ENCODE results near the gene C2orf49.
A peak's percentile ranks its signal among the peaks of the same experiment; 100 is the strongest.

C2orf49 gene

GRCh38 chr2:105362862-105363591, 25.7 kb downstream of the C2orf49 start:
- DNase-seq = no peak

DNA sequence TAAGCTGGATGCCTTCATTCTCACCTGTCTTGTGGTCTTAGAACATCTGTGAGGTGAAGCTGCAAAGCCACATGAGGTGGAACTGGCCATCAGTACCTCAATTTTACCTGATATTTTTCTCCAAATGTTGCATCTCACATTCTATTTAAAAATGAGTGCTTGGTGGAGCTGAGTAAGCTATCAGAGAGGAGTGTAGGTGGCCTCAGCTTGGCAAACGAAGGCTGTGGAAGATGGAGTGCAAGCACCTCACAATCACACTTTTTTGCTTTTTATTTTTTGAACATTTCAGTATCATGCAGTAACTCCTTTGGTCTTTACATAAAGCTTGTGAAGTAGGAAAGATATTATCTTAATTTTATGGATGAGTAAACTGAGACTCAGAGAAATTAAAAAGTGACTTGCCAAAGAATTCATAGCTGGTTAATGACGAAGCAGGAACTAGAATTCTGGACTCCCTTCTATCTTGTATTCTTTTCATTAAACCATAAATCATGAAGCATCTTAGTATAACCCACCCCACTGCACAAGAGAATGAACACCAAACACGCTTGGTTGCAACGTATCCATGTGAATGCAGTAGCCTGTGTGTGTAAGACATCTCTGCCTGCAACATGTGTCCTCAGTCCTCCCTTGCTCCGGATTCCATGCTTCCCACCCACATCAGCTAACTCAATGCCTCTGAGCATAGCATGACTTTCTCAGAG, 27.2 kb downstream of the C2orf49 start:
- no peak for DNase-seq

DNA sequence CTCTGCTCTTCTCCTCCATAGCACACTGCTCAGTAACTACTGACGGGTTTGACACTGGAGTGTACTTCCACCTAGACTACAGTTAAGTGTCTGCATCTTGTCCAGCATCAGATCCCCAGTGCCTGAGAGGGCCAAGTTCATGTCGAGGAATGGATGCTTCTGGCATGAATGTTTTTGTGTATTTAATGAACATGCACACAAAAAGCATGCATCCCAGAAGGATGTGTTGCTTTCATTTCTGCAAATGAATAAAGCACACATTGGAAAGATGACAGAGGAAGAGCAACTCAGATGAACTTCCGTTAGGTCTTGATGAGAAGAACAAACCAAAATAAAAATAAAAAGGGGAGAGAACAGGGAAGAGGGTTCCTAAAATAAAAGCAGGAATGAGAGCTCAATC, 27.9 kb downstream of the C2orf49 start:
- DNase-seq = no peak

DNA sequence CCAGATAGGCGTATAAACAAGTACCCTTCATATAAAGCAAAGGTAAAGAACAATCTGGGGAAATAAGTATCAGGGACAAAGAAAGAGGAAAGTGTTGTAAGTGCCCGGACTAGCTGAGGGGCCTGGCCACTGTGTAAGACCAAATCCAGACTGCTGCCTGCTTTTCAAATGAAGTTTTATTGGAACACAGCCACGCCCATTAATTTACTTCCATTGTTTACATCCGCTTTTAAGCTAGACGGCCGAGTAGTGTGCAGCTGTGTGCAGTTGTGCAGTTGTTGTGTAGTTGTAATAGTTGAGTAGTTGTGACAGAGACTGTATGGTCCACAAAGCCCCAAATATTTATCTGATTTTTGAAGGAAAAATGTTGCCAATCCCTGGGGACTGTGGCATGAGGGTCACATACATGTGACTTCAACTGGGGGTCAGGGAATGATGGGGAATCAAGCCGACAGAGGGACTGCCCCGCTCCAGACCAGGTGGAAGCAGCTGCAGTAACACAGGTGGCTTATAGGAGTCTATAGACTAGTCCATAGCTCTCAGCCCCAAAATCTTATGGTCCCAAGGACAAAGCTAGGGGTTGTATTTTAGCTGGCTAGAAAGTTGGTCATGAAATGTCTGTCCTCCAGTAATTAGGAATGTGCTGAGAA, 31.5 kb downstream of the C2orf49 start:
- DNase-seq = no peak

GRCh38 chr2:105369777-105370690, 32.7 kb downstream of the C2orf49 start:
- DNase-seq = peak; percentile 84

- DNase-seq = no peak
Measured at GRCh38 chr2:105371156-105371555, 33.8 kb downstream of the C2orf49 start.

GRCh38 chr2:105371810-105372209, 34.5 kb downstream of the C2orf49 start:
- no peak for DNase-seq

- no peak for DNase-seq
Measured at GRCh38 chr2:105373344-105373781, 36.0 kb downstream of the C2orf49 start.

- peak in 1 of 2 donors; percentile 51 for DNase-seq
Measured at GRCh38 chr2:105373895-105374401, 36.6 kb downstream of the C2orf49 start.

- DNase-seq = no peak
Measured at GRCh38 chr2:105375001-105375561, 37.7 kb downstream of the C2orf49 start.

GRCh38 chr2:105376010-105376409, 38.7 kb downstream of the C2orf49 start:
- no peak for DNase-seq

DNA sequence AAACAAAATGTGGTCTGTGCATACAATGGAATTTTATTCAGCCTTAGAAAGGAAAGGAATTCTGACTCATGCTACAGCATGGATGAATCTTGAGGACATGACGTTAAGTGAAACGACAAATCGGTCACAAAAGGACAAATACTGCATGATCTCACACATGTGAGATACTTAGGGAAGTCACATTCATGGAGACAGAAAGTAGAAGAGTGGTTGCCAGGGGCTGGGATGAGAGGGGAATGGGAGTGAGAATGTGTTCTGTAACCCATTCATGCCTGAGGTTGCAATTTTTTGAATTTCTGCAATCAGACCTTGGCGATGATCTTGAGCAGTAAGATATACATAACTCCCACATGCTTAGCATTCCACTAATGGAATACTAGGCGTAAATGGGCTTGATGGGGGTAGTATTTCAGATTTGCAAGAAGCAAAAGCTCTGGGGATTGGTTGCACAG, 39.5 kb downstream of the C2orf49 start:
- DNase-seq = no peak

- no peak for DNase-seq
Measured at GRCh38 chr2:105377871-105378270, 40.5 kb downstream of the C2orf49 start.

GRCh38 chr2:105378276-105378840, 41.0 kb downstream of the C2orf49 start:
- no peak for DNase-seq

DNA sequence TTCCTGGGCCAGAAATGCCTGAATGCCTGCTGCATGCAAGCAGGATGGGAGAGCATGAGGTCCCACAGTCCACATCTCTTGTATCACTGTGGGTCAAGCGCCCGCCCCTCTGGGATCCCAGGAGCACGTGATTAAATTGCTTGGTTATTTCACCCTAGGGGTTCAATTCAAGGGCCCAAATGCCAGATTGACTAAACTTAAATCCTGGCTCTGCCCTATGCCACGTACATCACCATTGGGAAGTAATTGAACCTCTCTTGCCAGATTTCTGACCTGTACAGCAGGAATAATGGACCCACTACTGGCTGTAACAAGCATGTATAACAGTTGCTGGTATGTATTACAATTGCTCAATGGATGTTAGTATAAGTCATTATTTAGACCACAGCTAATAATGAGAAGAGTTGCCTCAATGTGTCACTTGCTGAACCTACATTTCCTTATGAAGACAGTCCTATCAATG, 41.6 kb downstream of the C2orf49 start:
- DNase-seq = no peak

GRCh38 chr2:105379741-105380186, 42.4 kb downstream of the C2orf49 start:
- no peak for DNase-seq

DNA sequence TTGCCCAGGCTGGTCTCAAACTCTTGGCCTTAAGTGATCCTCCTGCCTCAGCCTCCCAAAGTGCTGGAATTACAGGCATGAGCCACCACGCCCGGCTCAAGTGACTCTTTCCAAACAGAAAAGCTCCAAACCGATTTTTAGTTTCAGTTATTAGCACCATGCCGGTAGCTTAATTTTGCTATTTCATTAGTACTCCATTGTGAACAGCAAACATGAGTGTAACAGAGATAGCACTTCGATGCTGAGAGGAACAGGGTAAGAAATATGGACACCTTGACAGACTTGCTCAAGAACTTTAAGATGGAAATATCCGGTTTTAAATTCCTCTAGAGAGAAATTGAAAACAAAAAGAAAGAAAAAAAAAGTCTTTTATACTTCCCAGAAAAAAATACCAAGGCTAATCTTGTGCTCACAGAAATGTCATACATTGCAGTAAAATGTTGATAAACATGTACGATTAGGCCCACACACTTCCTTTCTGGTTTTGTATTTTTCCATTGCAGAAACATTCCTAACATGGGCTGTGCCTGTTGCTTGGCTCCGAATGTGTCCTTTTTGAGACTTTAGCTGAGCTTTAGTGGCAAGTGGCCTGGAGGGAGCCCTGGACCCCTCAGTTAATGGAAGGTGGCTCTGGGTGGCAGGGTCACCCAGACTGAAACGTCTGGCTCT, 43.2 kb downstream of the C2orf49 start:
- no peak for DNase-seq

DNA sequence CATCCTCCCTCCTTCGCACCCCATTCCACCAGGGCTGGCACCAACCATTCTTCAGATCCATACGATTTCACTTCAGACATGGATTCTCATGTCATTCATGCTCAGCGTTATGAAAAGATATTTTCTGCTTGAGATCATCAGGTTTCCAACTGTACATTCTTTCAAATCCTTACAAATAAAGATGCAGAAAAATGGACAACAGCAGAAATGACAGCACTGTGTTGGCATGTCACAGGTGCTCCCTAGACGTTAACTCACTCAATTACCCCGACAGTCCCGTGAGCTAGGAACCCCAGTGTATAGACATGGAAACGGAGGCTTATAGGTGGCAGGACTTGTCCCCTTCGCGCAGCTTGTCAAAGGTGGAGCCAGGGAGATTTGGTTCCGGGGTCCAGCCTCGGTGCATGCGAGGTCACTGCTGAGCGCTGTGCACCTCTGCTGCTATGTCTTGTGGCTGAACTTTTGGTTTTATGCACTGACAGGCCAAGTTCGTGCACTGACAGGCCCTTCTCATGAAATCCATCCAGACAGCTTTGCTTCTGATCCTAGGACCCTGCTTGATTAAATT, 43.8 kb downstream of the C2orf49 start:
- DNase-seq = no peak

DNA sequence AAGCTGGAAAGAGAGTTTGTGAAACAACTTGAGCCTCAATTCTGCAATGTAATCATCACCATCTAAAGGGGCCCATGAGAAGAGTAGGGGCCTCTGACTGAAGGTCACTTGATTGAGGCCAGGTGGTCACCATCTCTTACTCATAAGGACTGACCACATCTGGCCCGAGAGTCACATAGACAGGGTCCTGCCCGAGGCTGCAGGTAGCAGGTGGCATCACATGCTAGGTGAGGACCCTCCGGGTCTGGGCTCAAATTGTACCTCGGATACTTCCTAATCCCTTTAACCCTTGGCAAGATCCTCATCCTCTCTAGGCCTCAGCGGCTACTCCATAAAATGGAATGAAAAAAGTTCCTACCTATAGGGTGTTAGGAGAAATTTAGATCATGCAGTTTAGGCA, 44.8 kb downstream of the C2orf49 start:
- DNase-seq = no peak

DNA sequence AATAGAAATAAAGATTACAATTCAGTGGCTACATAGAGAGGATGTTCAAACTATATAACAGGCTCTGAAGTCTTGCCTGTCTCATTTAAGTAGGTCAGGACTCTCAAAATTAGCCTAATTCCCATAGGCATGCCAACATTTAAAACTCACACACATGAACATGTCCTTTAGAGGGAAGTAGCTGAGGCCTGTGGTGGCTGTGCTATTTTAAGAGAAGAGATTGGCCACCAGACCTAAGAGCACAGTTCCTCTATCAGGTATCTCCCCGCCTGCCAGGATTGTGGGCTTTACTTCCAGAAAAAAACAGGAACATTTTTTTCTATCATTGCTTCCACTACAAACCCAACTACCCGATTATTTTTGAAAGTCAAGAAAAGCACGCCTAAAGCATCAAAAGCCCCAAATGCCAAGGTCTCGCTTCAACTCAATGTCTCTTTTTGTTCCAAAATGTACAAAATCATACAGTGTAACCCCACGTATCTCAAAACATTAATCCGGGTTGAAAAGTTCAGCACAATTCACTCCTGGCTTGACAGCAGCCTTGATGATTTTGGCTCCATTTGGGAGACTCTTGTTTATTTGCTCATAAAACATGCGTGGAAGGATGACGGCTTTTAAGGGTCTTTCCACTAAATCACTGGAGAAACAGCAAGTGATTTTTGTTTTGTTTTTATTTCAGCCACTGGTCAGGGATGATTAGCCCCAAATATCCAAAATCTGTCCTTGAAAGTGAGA, 46.3 kb downstream of the C2orf49 start:
- DNase-seq = no peak

Data from CD4-positive, alpha-beta T cell treated with Interleukin-4 for 1 hour (primary cell).